ENCODE data around the gene CDH23. TPM values are rescaled to one million over a fixed set of nuclear protein-coding genes. Genes with fewer than 3 reads are reported as not detected.

CDH23 gene
- total RNA-seq, 4 donors from 2014 or later = 14.4 to 29.6 (median 19.7) TPM

GRCh38 chr10:71449026-71449425 is 52.3 kb downstream of the CDH23 start:
- TF ChIP-seq CTCF (IDR thresholded peaks at IDR 0.05) (no peak), EP300 (IDR thresholded peaks at IDR 0.05) (no peak)
- Histone ChIP-seq H3K4me3 (no peak overlapping the region), H3K9me3 (no peaks in the 10 kb centered on the region), H3K4me1 (no peaks in the 10 kb centered on the region), H3K27me3 (no peaks in the 10 kb centered on the region), H3K36me3 (no peaks in the 10 kb centered on the region), H3K27ac (replicated peaks in 1 of 4) (no peak overlapping the region)
- intact Hi-C loops (cut with DNase I) = no loop called here
- no peak for DNase-seq (ENCODE audit: extremely low spot score)
- WGBS = 81% methylated on average over 5 of the region's 5 CpGs

GRCh38 chr10:71451754-71452153 is 55.0 kb downstream of the CDH23 start:
- WGBS = 89% methylated on average over 11 of the region's 14 CpGs
- DNase-seq (ENCODE audit: extremely low spot score) = no peak
- Histone ChIP-seq H3K4me1 (no peaks in the 10 kb centered on the region), H3K9me3 (no peaks in the 10 kb centered on the region), H3K36me3 (no peaks in the 10 kb centered on the region), H3K27me3 (no peaks in the 10 kb centered on the region), H3K27ac (replicated peaks in 1 of 4) (no peak overlapping the region), H3K4me3 (no peak overlapping the region)
- intact Hi-C loops (cut with DNase I) = no loop called here
- TF ChIP-seq POLR2A (IDR thresholded peaks at IDR 0.05; ENCODE audit: low read depth) (no peak), CTCF (IDR thresholded peaks at IDR 0.05) (no peak), POLR2AphosphoS5 (IDR thresholded peaks at IDR 0.05) (no peak), EP300 (IDR thresholded peaks at IDR 0.05) (no peak)

- H3K4me1 ChIP-seq = no peaks in the 10 kb centered on the region
- no peaks in the 10 kb centered on the region for H3K27me3 ChIP-seq
- no peak for TF ChIP-seq EP300 (IDR thresholded peaks at IDR 0.05)
- TF ChIP-seq POLR2AphosphoS5 (IDR thresholded peaks at IDR 0.05) = no peak
- TF ChIP-seq CTCF (IDR thresholded peaks at IDR 0.05) = no peak
- no peak for TF ChIP-seq POLR2A (IDR thresholded peaks at IDR 0.05; ENCODE audit: low read depth)
- DNase-seq (ENCODE audit: extremely low spot score) = no peak
- no peak overlapping the region for H3K27ac ChIP-seq (replicated peaks in 1 of 4)
- no peaks in the 10 kb centered on the region for H3K9me3 ChIP-seq
- intact Hi-C loops (cut with DNase I) = no loop called here
- no peaks in the 10 kb centered on the region for H3K36me3 ChIP-seq
- WGBS = 86% methylated on average over 12 of the region's 12 CpGs
- no peak overlapping the region for H3K4me3 ChIP-seq
These were observed 56.5 kb downstream of the CDH23 start for GRCh38 chr10:71453186-71453585.

GRCh38 chr10:71454347-71454746 is 57.6 kb downstream of the CDH23 start:
- Histone ChIP-seq H3K27me3 (no peaks in the 10 kb centered on the region), H3K9me3 (no peaks in the 10 kb centered on the region), H3K4me1 (no peaks in the 10 kb centered on the region), H3K36me3 (no peaks in the 10 kb centered on the region), H3K4me3 (no peak overlapping the region), H3K27ac (replicated peaks in 1 of 4) (no peak overlapping the region)
- 75% methylated on average over 5 of the region's 5 CpGs for WGBS
- no peak for TF ChIP-seq CTCF (IDR thresholded peaks at IDR 0.05)
- DNase-seq (ENCODE audit: extremely low spot score) = no peak
- intact Hi-C loops (cut with DNase I) = no loop called here

GRCh38 chr10:71455035-71455434 is 58.3 kb downstream of the CDH23 start:
- TF ChIP-seq EP300 (IDR thresholded peaks at IDR 0.05) (no peak), CTCF (IDR thresholded peaks at IDR 0.05) (no peak), POLR2A (IDR thresholded peaks at IDR 0.05; ENCODE audit: low read depth) (no peak), POLR2AphosphoS5 (IDR thresholded peaks at IDR 0.05) (no peak)
- intact Hi-C loops (cut with DNase I) = no loop called here
- Histone ChIP-seq H3K4me3 (no peak overlapping the region), H3K9me3 (no peaks in the 10 kb centered on the region), H3K4me1 (no peaks in the 10 kb centered on the region), H3K36me3 (no peaks in the 10 kb centered on the region), H3K27me3 (no peaks in the 10 kb centered on the region), H3K27ac (replicated peaks in 1 of 4) (no peak overlapping the region)
- 74% methylated on average over 2 of the region's 2 CpGs for WGBS
- no peak for DNase-seq (ENCODE audit: extremely low spot score)
